K562 (cell line): ENCODE measurements around the gene NDUFB10. TPM values are rescaled to one million over a fixed set of nuclear protein-coding genes. Genes with fewer than 3 reads are reported as not detected.
A peak's percentile ranks its signal among the peaks of the same experiment; 100 is the strongest.

Experiments
- ATAC-seq: fragments of 200-7000 bp; cut with Tn5 transposase; 3 replicates; pipeline ENCODE4 v1.9.1; 2020; ENCODE audit warnings: moderate library complexity
- BruUV-seq: library from RNA; stranded (reverse); fragments of 400-500 nt; replicated peaks from 2 replicates; lab custom pipeline; 2021; lab: Mats Ljungman, UMichigan
- CTCF ChIA-PET: fragments of 300-600 bp; formaldehyde crosslinking; extraction: SDS; loops from one replicate; lab custom pipeline; 2021; ENCODE audit warnings: low intra/inter-chr PET ratio; lab: Yijun Ruan, JAX
- POLR2A ChIA-PET: fragments of 300-600, 350-650 bp; sonication (Branson Sonifier 250); formaldehyde crosslinking; extraction: SDS; loops from one replicate; lab custom pipeline; 2021; ENCODE audit warnings: antibody characterized with exemption, inconsistent platforms; lab: Yijun Ruan, JAX
- DNase-seq, 4 experiments: peaks; one replicate each; pipeline versions ENCODE4 v3.0.0 to v3.0.0-alpha.2; 2011 to 2018; ENCODE audit warnings: low spot score in 3 of 4, mixed read lengths in 3 of 4; ENCODE audit errors: extremely low read depth in 1 of 4
- FAIRE-seq: peaks from 2 replicates; lab custom pipeline; 2011; peaks lifted over from hg19 to GRCh38; lab: Jason Lieb, UNC
- H2AFZ ChIP-seq: 2 replicates; pipeline ENCODE4 v1.6.0; 2011; ENCODE audit warnings: low read depth, low read length, control low read depth, inconsistent platforms
- H3K27ac ChIP-seq: fragments of 200-600 bp; 3 replicates; pipeline ENCODE4 v1.8.0; 2011; ENCODE audit warnings: low read depth, mild to moderate bottlenecking, control low read depth, inconsistent platforms, low read length, moderate library complexity, mixed read lengths; ENCODE audit errors: extremely low read depth
- H3K27me3 ChIP-seq, 2 experiments: fragments of 300-600 bp in 1 of 2; 2 replicates in 1 of 2; 3 replicates in 1 of 2; pipeline versions ENCODE4 v1.6.0 to v1.8.0; 2011; ENCODE audit warnings: inconsistent platforms in 2 of 2, low read length in 2 of 2, mild to moderate bottlenecking in 1 of 2, mixed read lengths in 1 of 2, moderate library complexity in 1 of 2; ENCODE audit not compliant: control insufficient read depth in 2 of 2, insufficient read depth in 2 of 2
- H3K36me3 ChIP-seq: fragments of 300-600 bp; 3 replicates; pipeline ENCODE4 v1.8.0; 2011; ENCODE audit warnings: mild to moderate bottlenecking, low read length, inconsistent platforms; ENCODE audit not compliant: control insufficient read depth, insufficient read depth
- H3K4me1 ChIP-seq, 2 experiments: fragments of 200-600 bp in 1 of 2; replicated peaks in 1 of 2; 2 replicates in 1 of 2; 3 replicates in 1 of 2; pipeline versions ENCODE4 v1.5.1 to v1.8.0; 2011; ENCODE audit warnings: inconsistent platforms in 2 of 2, low read length in 2 of 2, mild to moderate bottlenecking in 1 of 2, mixed read lengths in 1 of 2, moderate library complexity in 1 of 2; ENCODE audit not compliant: control insufficient read depth in 2 of 2, insufficient read depth in 2 of 2
- H3K4me2 ChIP-seq: 2 replicates; pipeline ENCODE4 v1.6.1; 2011; ENCODE audit warnings: low read length, control low read depth, inconsistent platforms, mixed read lengths; ENCODE audit not compliant: insufficient read depth
- H3K4me3 ChIP-seq: fragments of 200-600 bp; sonication (generic), shearing (Covaris generic); 2 replicates; pipeline ENCODE4 v1.5.1; 2016; ENCODE audit warnings: control low read depth, inconsistent platforms
- H3K79me2 ChIP-seq: fragments of 200-600 bp; 3 replicates; pipeline ENCODE4 v1.8.0; 2011; ENCODE audit warnings: low read length, inconsistent platforms; ENCODE audit not compliant: control insufficient read depth, insufficient read depth
- H3K9ac ChIP-seq, 2 experiments: 2 replicates each; pipeline versions ENCODE4 v1.6.0 to v1.6.1; 2011; ENCODE audit warnings: low read depth in 2 of 2, low read length in 2 of 2, control low read depth in 1 of 2, inconsistent platforms in 1 of 2, mild to moderate bottlenecking in 1 of 2, mixed read lengths in 1 of 2; ENCODE audit not compliant: insufficient read depth in 1 of 2
- H3K9me1 ChIP-seq: one replicate; pipeline ENCODE4 v1.6.0; 2011; ENCODE audit warnings: inconsistent platforms, mild to moderate bottlenecking, low read length, moderate library complexity; ENCODE audit not compliant: control insufficient read depth, insufficient read depth
- H3K9me3 ChIP-seq: replicated peaks from 2 replicates; pipeline ENCODE4 v1.5.1; 2011; ENCODE audit warnings: low read depth, low read length, inconsistent platforms; ENCODE audit not compliant: control insufficient read depth, insufficient read depth
- H4K20me1 ChIP-seq: replicated peaks from 2 replicates; pipeline ENCODE4 v1.6.1; 2011; ENCODE audit warnings: low read length, inconsistent platforms, mixed read lengths; ENCODE audit not compliant: control insufficient read depth, insufficient read depth
- GABPB2 ChIP-seq: fragments of 250-450 bp; sonication (Bioruptor Pico); conservative IDR thresholded peaks from 2 replicates; pipeline ENCODE4 v1.5.1; 2021; ENCODE audit warnings: mild to moderate bottlenecking
- PHF20 ChIP-seq: fragments of 450-650 bp; IDR thresholded peaks from 2 replicates; pipeline ENCODE4 v1.6.1; 2018; ENCODE audit not compliant: partially characterized antibody
- RCOR1 ChIP-seq, 2 experiments: IDR thresholded peaks; 2 replicates each; pipeline ENCODE4 v1.6.1; 2012; ENCODE audit warnings: low read depth in 2 of 2, low read length in 2 of 2, borderline replicate concordance in 1 of 2, improper control_type of control experiment in 1 of 2
- ZNF384 ChIP-seq: IDR thresholded peaks from 2 replicates; pipeline ENCODE4 v1.6.1; 2012; ENCODE audit warnings: low read depth, low read length, improper control_type of control experiment
- WGBS: fragments of 100-300 bp; shearing (Covaris generic); methylation state at CpG from one replicate; pipeline ENCODE4 v1.1.6; 2016; ENCODE audit warnings: low coverage, mixed read lengths; ENCODE audit not compliant: insufficient coverage; ENCODE audit errors: missing lambda C conversion rate; 5-methylcytosine and 5-hydroxymethylcytosine counted together
- in situ Hi-C: fragments of 300-500 bp; cut with MboI; formaldehyde crosslinking; loops from 4 replicates; pipeline ENCODE4 v1.15.0; 2018; ENCODE audit warnings: inconsistent platforms, mixed read lengths
- intact Hi-C: fragments of 100-400 bp; cut with micrococcal nuclease; formaldehyde crosslinking; loops from 2 replicates; pipeline ENCODE4 v1.14.2; 2022
- polyA plus RNA-seq, 8 experiments: library from polyadenylated mRNA; depleted of rRNA in 4 of 8; stranded (reverse) in 5 of 8; unstranded in 3 of 8; fragments of >200 nt; fragmentation: Nextera tagmentation in 2 of 8; fragmentation: Illumina TruSeq in 1 of 8; extraction: Ambion mirVana in 2 of 8; extraction: Trizol in 1 of 8; gene quantifications; 2 replicates each; pipeline versions ENCODE4 v1.2.1 to v1.2.3, GENCODE V29; 2011 to 2014; ENCODE audit warnings: inconsistent platforms in 1 of 8, missing spikeins in 1 of 8
- total RNA-seq, 7 experiments: library from RNA; depleted of rRNA in 6 of 7; stranded (reverse); fragments of >200 nt in 6 of 7; fragmentation: Illumina TruSeq in 2 of 7; extraction: Trizol in 2 of 7; gene quantifications; 2 replicates each; pipeline versions ENCODE4 v1.2.1 to v1.2.3, GENCODE V29; 2011 to 2021; ENCODE audit warnings: low replicate concordance in 1 of 7

Gene NDUFB10
- total and polyA plus RNA-seq, 9 of the 15 experiments (the other 6 are each of a cell fraction or from before 2014, with no cell fraction given) = 69.3 to 527 (median 161) TPM

DNA sequence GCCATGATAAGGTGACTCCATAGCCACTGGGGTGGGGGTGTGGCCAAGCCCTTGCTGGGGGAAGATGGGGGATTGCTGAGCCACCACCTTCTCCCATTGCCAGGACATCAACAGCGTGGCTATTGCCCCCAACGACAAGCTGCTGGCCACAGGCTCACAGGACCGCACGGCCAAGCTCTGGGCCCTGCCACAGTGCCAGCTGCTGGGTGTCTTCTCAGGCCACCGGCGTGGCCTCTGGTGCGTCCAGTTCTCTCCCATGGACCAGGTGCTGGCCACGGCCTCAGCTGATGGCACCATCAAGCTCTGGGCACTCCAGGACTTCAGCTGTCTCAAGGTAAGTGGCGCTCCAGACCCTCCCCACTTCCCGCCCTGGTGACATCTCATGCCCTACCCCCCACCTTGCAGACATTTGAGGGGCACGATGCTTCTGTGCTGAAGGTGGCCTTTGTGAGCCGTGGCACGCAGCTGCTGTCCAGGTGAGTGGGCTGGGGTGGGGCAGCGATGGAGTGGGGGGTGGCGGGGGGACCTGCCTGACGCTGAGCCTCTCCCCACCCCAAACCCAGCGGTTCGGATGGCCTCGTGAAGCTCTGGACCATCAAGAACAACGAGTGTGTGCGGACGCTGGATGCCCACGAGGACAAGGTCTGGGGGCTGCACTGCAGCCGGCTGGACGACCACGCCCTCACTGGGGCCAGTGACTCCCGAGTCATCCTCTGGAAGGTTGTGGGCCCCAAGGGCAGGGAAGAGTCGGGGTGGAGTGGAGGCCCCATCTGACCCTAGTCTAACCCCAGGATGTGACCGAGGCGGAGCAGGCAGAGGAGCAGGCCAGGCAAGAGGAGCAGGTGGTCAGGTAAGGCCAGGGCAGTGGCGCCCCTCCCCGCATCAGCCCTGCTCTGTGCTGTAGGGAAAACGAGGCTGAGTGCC, 17.9 kb downstream of the NDUFB10 start:
- no peak for ATAC-seq
- Histone ChIP-seq H3K9me1 (no peaks in the 10 kb centered on the region), H3K27me3 (no peaks in the 10 kb centered on the region), H4K20me1 (no peaks in the 10 kb centered on the region), H2AFZ (no peak overlapping the region), H3K9me3 (no peaks in the 10 kb centered on the region), H3K4me2 (no peak overlapping the region), H3K27ac (no peak overlapping the region), H3K36me3 (peaks cover 62% of the 10 kb centered on the region; the same call in 2 of the 3 replicates), H3K4me1 (peaks cover 3 to 91% of the 10 kb centered on the region in 2 experiments; a peak in 3 of 5 replicates), H3K79me2 (peaks cover 23% of the 10 kb centered on the region), H3K9ac (no peak overlapping the region), H3K4me3 (no peak overlapping the region)
- BruUV-seq = no TSS peak
- ChIA-PET CTCF (no interaction called here), POLR2A (interaction anchor here (0.6 to 2.7 kb wide), 6 partner anchors 8 to 48 kb away, joined by 3 to 30 read pairs (median 4); partner anchors contain the start of gene RPS2)
- intact Hi-C loops = no loop called here
- peak in 1 of 4 experiments; percentile 25 for DNase-seq
- 92% methylated on average over 22 of the region's 33 CpGs for WGBS
- FAIRE-seq = no peak
- in situ Hi-C loops = no loop called here
- no peak for TF ChIP-seq ZNF384
- TF ChIP-seq GABPB2 (CRISPR knock-in tag) = no peak
- no peak for TF ChIP-seq PHF20
- TF ChIP-seq RCOR1 (IDR thresholded peaks at IDR 0.05; ENCODE audit: borderline replicate concordance in 1 of 2, low read depth in 2 of 2, low read length in 2 of 2) = no peak
